ENCODE data around the gene WDR86. TPM values are rescaled to one million over a fixed set of nuclear protein-coding genes. Genes with fewer than 3 reads are reported as not detected.

Gene WDR86
- polyA plus RNA-seq, 1 donor (not counting 4 experiments of a cell fraction or from before 2014, with no cell fraction given) = not detected

DNA sequence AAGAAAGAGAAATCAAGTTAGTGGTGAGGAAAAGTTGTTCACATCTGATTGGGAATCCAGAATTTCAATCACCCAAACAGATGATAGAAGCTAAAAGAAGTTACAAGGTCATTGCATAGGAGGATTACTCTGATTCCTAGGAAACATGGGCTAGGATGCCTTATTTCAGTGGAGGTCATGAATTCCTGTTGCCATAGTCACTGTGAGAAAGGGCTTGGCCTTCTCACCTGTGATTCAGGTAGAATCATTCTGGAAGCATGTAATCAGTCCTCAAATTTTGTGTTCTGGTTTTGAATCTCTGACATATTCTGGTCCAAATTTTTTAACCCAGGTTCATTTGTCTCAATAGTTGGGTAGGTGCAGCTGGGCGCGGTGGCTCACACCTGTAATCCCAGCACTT lies 72.5 kb downstream of the WDR86 start:
- no peaks in the 10 kb centered on the region for H3K4me1 ChIP-seq (ENCODE audit: control insufficient read depth, extremely low read depth, insufficient read depth, low read length)
- TF ChIP-seq EZH2 (IDR thresholded peaks at IDR 0.05; ENCODE audit: low read length) = no peak
- no peak for TF ChIP-seq CTCF (optimal IDR thresholded peaks at IDR 0.05 in 1 of 3, IDR thresholded peaks at IDR 0.05 in 1 of 3, conservative IDR thresholded peaks at IDR 0.05 in 1 of 3; ENCODE audit: extremely low read depth in 1 of 3, insufficient read depth in 2 of 3, low read length in 3 of 3)
- no peak for DNase-seq (ENCODE audit: low read depth, low spot score)
- H4K20me1 ChIP-seq (ENCODE audit: control insufficient read depth, extremely low read depth, insufficient read depth, low read length) = no peaks in the 10 kb centered on the region
- no peak overlapping the region for H3K27ac ChIP-seq (ENCODE audit: control insufficient read depth, insufficient read depth, low read length)
- H3K4me3 ChIP-seq (ENCODE audit: control insufficient read depth in 2 of 3, extremely low read depth in 1 of 3, insufficient read depth in 2 of 3, low read depth in 1 of 3, low read length in 3 of 3) = no peak overlapping the region
- no peaks in the 10 kb centered on the region for H3K36me3 ChIP-seq (ENCODE audit: control insufficient read depth in 2 of 2, extremely low read depth in 1 of 2, insufficient read depth in 2 of 2, low read length in 2 of 2)
- no peak overlapping the region for H2AFZ ChIP-seq (ENCODE audit: control insufficient read depth, low read length)
- H3K79me2 ChIP-seq (ENCODE audit: control insufficient read depth, insufficient read depth, low read length) = peaks cover 2% of the 10 kb centered on the region
- dilution Hi-C loops (cut with MboI; ENCODE audit: extremely low pct_ligation_motif_present, low sequenced_read_pairs) = no loop called here
- H3K9me3 ChIP-seq (ENCODE audit: control insufficient read depth, low read depth, low read length) = no peaks in the 10 kb centered on the region
- FAIRE-seq = no peak
- no peaks in the 10 kb centered on the region for H3K27me3 ChIP-seq (ENCODE audit: control insufficient read depth, extremely low read depth, insufficient read depth, low read length)
- no peaks in the 10 kb centered on the region for H3K9me1 ChIP-seq (ENCODE audit: control insufficient read depth, extremely low read depth, insufficient read depth, low read length)
- H3K4me2 ChIP-seq (ENCODE audit: control insufficient read depth, extremely low read depth, insufficient read depth, low read depth, low read length) = no peak overlapping the region
- H3K9ac ChIP-seq (ENCODE audit: control insufficient read depth, extremely low read depth, insufficient read depth, low read length) = no peak overlapping the region

- no peak overlapping the region for H3K27ac ChIP-seq (ENCODE audit: control insufficient read depth, insufficient read depth, low read length)
- no peak overlapping the region for H3K4me3 ChIP-seq (ENCODE audit: control insufficient read depth in 2 of 3, extremely low read depth in 1 of 3, insufficient read depth in 2 of 3, low read depth in 1 of 3, low read length in 3 of 3)
- no peaks in the 10 kb centered on the region for H3K36me3 ChIP-seq (ENCODE audit: control insufficient read depth in 2 of 2, extremely low read depth in 1 of 2, insufficient read depth in 2 of 2, low read length in 2 of 2)
- DNase-seq (ENCODE audit: low read depth, low spot score) (no peak), FAIRE-seq (no peak)
- no peak overlapping the region for H2AFZ ChIP-seq (ENCODE audit: control insufficient read depth, low read length)
- no peaks in the 10 kb centered on the region for H3K4me1 ChIP-seq (ENCODE audit: control insufficient read depth, extremely low read depth, insufficient read depth, low read length)
- H3K27me3 ChIP-seq (ENCODE audit: control insufficient read depth, extremely low read depth, insufficient read depth, low read length) = no peaks in the 10 kb centered on the region
- no peaks in the 10 kb centered on the region for H3K79me2 ChIP-seq (ENCODE audit: control insufficient read depth, insufficient read depth, low read length)
- H3K9me1 ChIP-seq (ENCODE audit: control insufficient read depth, extremely low read depth, insufficient read depth, low read length) = no peaks in the 10 kb centered on the region
- dilution Hi-C loops (cut with MboI; ENCODE audit: extremely low pct_ligation_motif_present, low sequenced_read_pairs) = no loop called here
- H3K9me3 ChIP-seq (ENCODE audit: control insufficient read depth, low read depth, low read length) = no peaks in the 10 kb centered on the region
- no peak overlapping the region for H3K9ac ChIP-seq (ENCODE audit: control insufficient read depth, extremely low read depth, insufficient read depth, low read length)
- TF ChIP-seq CTCF (optimal IDR thresholded peaks at IDR 0.05 in 1 of 3, IDR thresholded peaks at IDR 0.05 in 1 of 3, conservative IDR thresholded peaks at IDR 0.05 in 1 of 3; ENCODE audit: extremely low read depth in 1 of 3, insufficient read depth in 2 of 3, low read length in 3 of 3) = no peak
- TF ChIP-seq EZH2 (IDR thresholded peaks at IDR 0.05; ENCODE audit: low read length) = no peak
- no peak overlapping the region for H3K4me2 ChIP-seq (ENCODE audit: control insufficient read depth, extremely low read depth, insufficient read depth, low read depth, low read length)
- no peaks in the 10 kb centered on the region for H4K20me1 ChIP-seq (ENCODE audit: control insufficient read depth, extremely low read depth, insufficient read depth, low read length)
Observed at GRCh38 chr7:151336027-151336708, 73.7 kb downstream of the WDR86 start.
